Renal cortical epithelial cell (primary cell): ENCODE measurements around the gene MYOZ3. TPM values are rescaled to one million over a fixed set of nuclear protein-coding genes. Genes with fewer than 3 reads are reported as not detected.
A peak's percentile ranks its signal among the peaks of the same experiment; 100 is the strongest.

Experiments used
- DNase-seq: peaks from one replicate; pipeline ENCODE4 v3.0.0-alpha.2; 2011; ENCODE audit warnings: low read depth
- total RNA-seq: library from RNA; depleted of rRNA; stranded (reverse); fragments of >200 nt; gene quantifications from 2 replicates; pipeline ENCODE4 v1.2.3, GENCODE V29; 2014

The MYOZ3 gene
- total RNA-seq: 0.45 and 0.87 TPM in 2 replicates

GRCh38 chr5:150661086-150661485 lies at the start of gene MYOZ3:
TSS of gene MYOZ3 (plus strand) at chr5:150661251. CDS start at chr5:150662942, 1,691 bp downstream.
- no peak for DNase-seq

GRCh38 chr5:150612405-150612804 lies 48.6 kb upstream of the MYOZ3 start:
- no peak for DNase-seq

GRCh38 chr5:150612905-150613670 lies 48.0 kb upstream of the MYOZ3 start:
- no peak for DNase-seq

- no peak for DNase-seq
Measured at GRCh38 chr5:150613991-150614660, 46.9 kb upstream of the MYOZ3 start.

- no peak for DNase-seq
Measured at GRCh38 chr5:150614661-150615060, 46.4 kb upstream of the MYOZ3 start.

- peak; percentile 41 for DNase-seq
Measured at GRCh38 chr5:150615141-150615699, 45.8 kb upstream of the MYOZ3 start.

- DNase-seq: no peak
Measured at GRCh38 chr5:150616024-150616470, 45.0 kb upstream of the MYOZ3 start.

- DNase-seq: no peak
Measured at GRCh38 chr5:150616506-150616905, 44.5 kb upstream of the MYOZ3 start.

GRCh38 chr5:150618163-150618562 lies 42.9 kb upstream of the MYOZ3 start:
- DNase-seq: no peak

- DNase-seq: peak; percentile 88
Measured at GRCh38 chr5:150618588-150619281, 42.3 kb upstream of the MYOZ3 start.

GRCh38 chr5:150619359-150620230 lies 41.5 kb upstream of the MYOZ3 start:
- no peak for DNase-seq

- no peak for DNase-seq
Measured at GRCh38 chr5:150621301-150621700, 39.8 kb upstream of the MYOZ3 start.

- DNase-seq: no peak
Measured at GRCh38 chr5:150622157-150622556, 38.9 kb upstream of the MYOZ3 start.

GRCh38 chr5:150623152-150623877 lies 37.7 kb upstream of the MYOZ3 start:
- no peak for DNase-seq

- no peak for DNase-seq
Measured at GRCh38 chr5:150623878-150624216, 37.2 kb upstream of the MYOZ3 start.

GRCh38 chr5:150624334-150625163 lies 36.5 kb upstream of the MYOZ3 start:
- DNase-seq: no peak

GRCh38 chr5:150625164-150625535 lies 35.9 kb upstream of the MYOZ3 start:
- no peak for DNase-seq

- no peak for DNase-seq
Measured at GRCh38 chr5:150625831-150626746, 35.0 kb upstream of the MYOZ3 start.

GRCh38 chr5:150626853-150627276 lies 34.2 kb upstream of the MYOZ3 start:
- no peak for DNase-seq
